GM12891 (cell line): ENCODE measurements around the gene CYP4F12.

Source experiments
- PAX5 ChIP-seq: IDR thresholded peaks from 2 replicates; pipeline ENCODE4 v1.6.1; 2011; ENCODE audit warnings: low read length, moderate library complexity, mild to moderate bottlenecking; ENCODE audit not compliant: insufficient read depth, severe bottlenecking
- POLR2A ChIP-seq: IDR thresholded peaks from 2 replicates; pipeline ENCODE4 v1.6.1; 2011; ENCODE audit warnings: low read depth, low read length, control low read depth
- POLR2AphosphoS5 ChIP-seq: IDR thresholded peaks from 2 replicates; pipeline ENCODE4 v1.6.1; 2011; ENCODE audit warnings: low read depth, low read length, control low read depth
- POU2F2 ChIP-seq: IDR thresholded peaks from 2 replicates; pipeline ENCODE4 v1.6.1; 2011; ENCODE audit warnings: low read depth, mild to moderate bottlenecking, control low read depth, low read length, moderate library complexity
- SPI1 ChIP-seq: IDR thresholded peaks from 2 replicates; pipeline ENCODE4 v1.6.1; 2011; ENCODE audit warnings: low read depth, low read length, control low read depth
- TAF1 ChIP-seq: IDR thresholded peaks from 2 replicates; pipeline ENCODE4 v1.6.1; 2011; ENCODE audit warnings: low read depth, low read length, control low read depth

- TF ChIP-seq SPI1 (no peak), POLR2A (no peak), TAF1 (no peak), POLR2AphosphoS5 (no peak), PAX5 (no peak), POU2F2 (no peak)
These were observed 44.9 kb downstream of the CYP4F12 start for GRCh38 chr19:15717809-15718208.
